Activated CD4-positive, alpha-beta T cell treated with anti-CD3 and anti-CD28 coated beads, Interleukin-2, amount 10 ng/mL, durations not matched to agents 7 days and 5 days (primary cell): Measurements from ENCODE around the gene EDARADD. TPM values are rescaled to one million over a fixed set of nuclear protein-coding genes. Genes with fewer than 3 reads are reported as not detected.

Experiments used
- CTCF ChIA-PET: fragments of 350-600 bp; sonication (Branson Sonifier 250); formaldehyde crosslinking; loops from one replicate; lab custom pipeline; 2021; ENCODE audit warnings: antibody characterized with exemption; lab: Charles Lee
- POLR2A ChIA-PET: fragments of 350-600 bp; sonication (Branson Sonifier 250); formaldehyde crosslinking; loops from one replicate; lab custom pipeline; 2021; ENCODE audit warnings: antibody characterized with exemption; lab: Charles Lee
- DNase-seq: peaks from one replicate; pipeline ENCODE4 v3.0.0-alpha.2; 2020
- H3K27ac Mint-ChIP-seq: one replicate; pipeline ENCODE4 v1.8.0; 2021; ENCODE audit warnings: mild to moderate bottlenecking, moderate library complexity, mixed read lengths
- H3K27me3 Mint-ChIP-seq: one replicate; pipeline ENCODE4 v1.8.0; 2021; ENCODE audit warnings: mixed read lengths
- H3K36me3 Mint-ChIP-seq: one replicate; pipeline ENCODE4 v1.8.0; 2021; ENCODE audit warnings: low read depth, mixed read lengths
- H3K4me1 Mint-ChIP-seq: one replicate; pipeline ENCODE4 v1.8.0; 2021; ENCODE audit warnings: mixed read lengths
- H3K4me3 Mint-ChIP-seq: one replicate; pipeline ENCODE4 v1.8.0; 2021; ENCODE audit warnings: mild to moderate bottlenecking, moderate library complexity, mixed read lengths
- H3K9me3 Mint-ChIP-seq: one replicate; pipeline ENCODE4 v1.8.0; 2021; ENCODE audit warnings: mixed read lengths
- total RNA-seq, 2 experiments: library from RNA; stranded (reverse); gene quantifications; one replicate each; pipeline ENCODE4 v1.2.3, GENCODE V29; 2021

Gene EDARADD
- total RNA-seq, 2 experiments from 2014 or later, result 1.6 to 2.0 TPM

DNA sequence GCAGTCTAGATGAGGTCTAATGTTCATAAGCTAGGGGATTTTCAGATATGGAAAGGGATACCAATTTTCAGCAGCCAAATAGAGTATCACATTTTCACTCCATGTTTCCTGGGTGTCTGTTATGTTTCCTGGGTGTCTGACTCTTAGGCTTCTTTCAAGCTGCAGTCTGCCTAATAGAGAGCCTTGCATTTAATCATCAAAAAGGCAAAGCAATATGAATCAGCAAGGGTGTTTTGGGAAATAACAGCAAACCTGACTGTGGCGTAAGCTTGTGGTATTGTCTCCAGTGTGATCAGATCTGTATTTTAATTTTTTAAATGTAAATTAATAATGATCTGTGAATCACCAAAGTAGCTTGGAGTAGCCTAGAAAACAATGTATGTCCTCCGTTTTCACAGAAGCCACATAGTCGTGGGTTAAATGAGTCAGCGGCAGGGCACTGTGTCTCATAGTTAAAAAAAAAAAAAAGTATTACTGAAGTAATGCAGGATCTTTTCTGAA lies 140.1 kb downstream of the EDARADD start:
- no peaks in the 10 kb centered on the region for H3K27me3 Mint-ChIP-seq
- CTCF ChIA-PET, result interaction anchor here (0.8 to 1.4 kb wide), 4 partner anchors 8 to 50 kb away, joined by 3 to 4 read pairs (median 3); no protein-coding TSS in a partner anchor
- H3K27ac Mint-ChIP-seq, result peak overlapping the region; percentile 68
- DNase-seq, result peak; percentile 24
- POLR2A ChIA-PET, result no interaction called here
- H3K9me3 Mint-ChIP-seq, result no peaks in the 10 kb centered on the region
- peaks cover 38% of the 10 kb centered on the region for H3K4me1 Mint-ChIP-seq
- no peak overlapping the region for H3K4me3 Mint-ChIP-seq
- peaks cover 46% of the 10 kb centered on the region for H3K36me3 Mint-ChIP-seq

Other genes starting within 250 kb of the EDARADD start
- gene ERO1B, start 112.3 kb upstream of the EDARADD start, total RNA-seq, result 1 to 10 TPM; 2.5 to 2.6 TPM
- 100 to 1,000 TPM in 1 of 2 experiments, 10 to 100 TPM in 1; 99.5 to 107 TPM for gene LGALS8, start 129.7 kb downstream of the EDARADD start, total RNA-seq
- 10 to 100 TPM; 45.6 to 48.2 TPM for gene HEATR1, start 210.2 kb downstream of the EDARADD start, total RNA-seq